HepG2 (cell line): ENCODE results near the gene ANO9. TPM values are rescaled to one million over a fixed set of nuclear protein-coding genes. Genes with fewer than 3 reads are reported as not detected.
A peak's percentile ranks its signal among the peaks of the same experiment; 100 is the strongest.

Experiments
- BRCA1 ChIP-seq: sonication (generic); formaldehyde crosslinking; IDR thresholded peaks from 2 replicates; pipeline ENCODE4 v1.4.0; 2020; ENCODE audit warnings: missing genetic modification reagents
- IKZF5 ChIP-seq: IDR thresholded peaks from 2 replicates; pipeline ENCODE4 v1.6.1; 2018; ENCODE audit warnings: missing genetic modification reagents, mild to moderate bottlenecking, missing compliant biosample characterization
- KDM5A ChIP-seq: fragments of 200-600 bp; sonication (generic); IDR thresholded peaks from 2 replicates; pipeline ENCODE4 v1.7.0; 2018; ENCODE audit warnings: antibody characterized with exemption, mild to moderate bottlenecking, low read length, borderline replicate concordance
- RFXAP ChIP-seq: sonication (generic); formaldehyde crosslinking; IDR thresholded peaks from 2 replicates; pipeline ENCODE4 v1.4.0; 2020; ENCODE audit warnings: missing genetic modification reagents, borderline replicate concordance
- ZBTB21 ChIP-seq: sonication (generic); formaldehyde crosslinking; IDR thresholded peaks from 2 replicates; pipeline ENCODE4 v1.4.0; 2020; ENCODE audit warnings: missing genetic modification reagents
- ZKSCAN5 ChIP-seq: sonication (generic); formaldehyde crosslinking; IDR thresholded peaks from 2 replicates; pipeline ENCODE4 v1.5.1; 2020; ENCODE audit warnings: mild to moderate bottlenecking, missing genetic modification reagents
- ZNF142 ChIP-seq: sonication (generic); formaldehyde crosslinking; IDR thresholded peaks from 2 replicates; pipeline ENCODE4 v1.4.0; 2020; ENCODE audit warnings: missing genetic modification reagents
- ZNF274 ChIP-seq: sonication (generic); formaldehyde crosslinking; IDR thresholded peaks from 2 replicates; pipeline ENCODE4 v1.5.1; 2020; ENCODE audit warnings: mild to moderate bottlenecking, missing genetic modification reagents
- ZNF276 ChIP-seq: sonication (generic); formaldehyde crosslinking; IDR thresholded peaks from 2 replicates; pipeline ENCODE4 v1.4.0; 2020; ENCODE audit warnings: mild to moderate bottlenecking, low read depth, missing genetic modification reagents
- ZNF501 ChIP-seq: sonication (generic); formaldehyde crosslinking; IDR thresholded peaks from 2 replicates; pipeline ENCODE4 v1.5.1; 2020; ENCODE audit warnings: mild to moderate bottlenecking, moderate library complexity, missing genetic modification reagents
- polyA plus RNA-seq, 8 experiments: library from polyadenylated mRNA; depleted of rRNA in 3 of 8; stranded (reverse) in 7 of 8; unstranded in 1 of 8; fragments of >200 nt; fragmentation: Illumina TruSeq in 4 of 8; extraction: Trizol in 4 of 8; gene quantifications; 2 replicates each; pipeline versions ENCODE4 v1.2.1 to v1.2.3, GENCODE V29; 2011 to 2016; ENCODE audit warnings: low read depth in 4 of 8, missing spikeins in 1 of 8, mixed read lengths in 1 of 8; ENCODE audit not compliant: insufficient read depth in 1 of 8
- total RNA-seq, 5 experiments: library from RNA; depleted of rRNA; stranded (reverse); fragments of >200 nt; fragmentation: Illumina TruSeq; extraction: Trizol; gene quantifications; 2 replicates each; pipeline ENCODE4 v1.2.3, GENCODE V29; 2016; ENCODE audit warnings: low read depth in 1 of 5
- TF ChIP-seq, protein P1 (sequence below): sonication (generic); formaldehyde crosslinking; IDR thresholded peaks from one replicate; pipeline ENCODE4 v1.5.1; 2020; ENCODE audit warnings: mild to moderate bottlenecking, missing genetic modification reagents; ENCODE audit errors: not compliant biosample characterization

ANO9 gene
- total and polyA plus RNA-seq, 2 of the 13 experiments (the other 11 are each of a cell fraction or from before 2014, with no cell fraction given): 8.9 to 14.3 TPM

DNA sequence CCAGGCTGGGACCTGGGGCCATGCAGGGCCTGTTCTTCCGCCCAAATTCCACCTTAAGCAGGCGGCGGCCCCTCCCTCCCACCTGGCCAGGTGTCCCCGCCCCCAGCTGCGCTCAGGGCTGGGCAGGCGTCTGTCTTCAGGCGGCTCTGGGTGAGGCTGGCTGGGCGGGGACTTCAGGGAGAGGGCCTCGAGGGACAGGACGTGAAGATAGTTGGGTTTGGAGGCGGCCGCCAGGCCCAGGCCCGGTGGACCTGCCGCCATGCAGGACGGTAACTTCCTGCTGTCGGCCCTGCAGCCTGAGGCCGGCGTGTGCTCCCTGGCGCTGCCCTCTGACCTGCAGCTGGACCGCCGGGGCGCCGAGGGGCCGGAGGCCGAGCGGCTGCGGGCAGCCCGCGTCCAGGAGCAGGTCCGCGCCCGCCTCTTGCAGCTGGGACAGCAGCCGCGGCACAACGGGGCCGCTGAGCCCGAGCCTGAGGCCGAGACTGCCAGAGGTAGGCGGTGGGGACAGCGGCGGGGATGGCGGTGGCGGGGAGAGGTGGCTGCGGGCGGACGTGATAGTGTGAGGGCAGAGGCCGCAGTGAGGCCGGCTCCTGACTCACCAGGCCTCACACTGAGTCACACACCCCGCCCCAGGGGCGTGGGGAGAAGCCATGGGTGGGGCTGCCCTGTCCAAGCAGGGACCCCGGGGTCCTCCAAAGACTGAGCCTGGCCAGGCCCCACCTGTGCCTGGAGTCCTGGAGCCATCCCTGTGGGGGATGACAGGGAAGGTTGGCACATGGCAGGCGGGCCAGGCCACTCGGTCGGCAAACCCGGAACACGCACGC, 47.6 kb downstream of the ANO9 start, which contains the start of gene PKP3 (continued):
- TF ChIP-seq, protein P1, sequence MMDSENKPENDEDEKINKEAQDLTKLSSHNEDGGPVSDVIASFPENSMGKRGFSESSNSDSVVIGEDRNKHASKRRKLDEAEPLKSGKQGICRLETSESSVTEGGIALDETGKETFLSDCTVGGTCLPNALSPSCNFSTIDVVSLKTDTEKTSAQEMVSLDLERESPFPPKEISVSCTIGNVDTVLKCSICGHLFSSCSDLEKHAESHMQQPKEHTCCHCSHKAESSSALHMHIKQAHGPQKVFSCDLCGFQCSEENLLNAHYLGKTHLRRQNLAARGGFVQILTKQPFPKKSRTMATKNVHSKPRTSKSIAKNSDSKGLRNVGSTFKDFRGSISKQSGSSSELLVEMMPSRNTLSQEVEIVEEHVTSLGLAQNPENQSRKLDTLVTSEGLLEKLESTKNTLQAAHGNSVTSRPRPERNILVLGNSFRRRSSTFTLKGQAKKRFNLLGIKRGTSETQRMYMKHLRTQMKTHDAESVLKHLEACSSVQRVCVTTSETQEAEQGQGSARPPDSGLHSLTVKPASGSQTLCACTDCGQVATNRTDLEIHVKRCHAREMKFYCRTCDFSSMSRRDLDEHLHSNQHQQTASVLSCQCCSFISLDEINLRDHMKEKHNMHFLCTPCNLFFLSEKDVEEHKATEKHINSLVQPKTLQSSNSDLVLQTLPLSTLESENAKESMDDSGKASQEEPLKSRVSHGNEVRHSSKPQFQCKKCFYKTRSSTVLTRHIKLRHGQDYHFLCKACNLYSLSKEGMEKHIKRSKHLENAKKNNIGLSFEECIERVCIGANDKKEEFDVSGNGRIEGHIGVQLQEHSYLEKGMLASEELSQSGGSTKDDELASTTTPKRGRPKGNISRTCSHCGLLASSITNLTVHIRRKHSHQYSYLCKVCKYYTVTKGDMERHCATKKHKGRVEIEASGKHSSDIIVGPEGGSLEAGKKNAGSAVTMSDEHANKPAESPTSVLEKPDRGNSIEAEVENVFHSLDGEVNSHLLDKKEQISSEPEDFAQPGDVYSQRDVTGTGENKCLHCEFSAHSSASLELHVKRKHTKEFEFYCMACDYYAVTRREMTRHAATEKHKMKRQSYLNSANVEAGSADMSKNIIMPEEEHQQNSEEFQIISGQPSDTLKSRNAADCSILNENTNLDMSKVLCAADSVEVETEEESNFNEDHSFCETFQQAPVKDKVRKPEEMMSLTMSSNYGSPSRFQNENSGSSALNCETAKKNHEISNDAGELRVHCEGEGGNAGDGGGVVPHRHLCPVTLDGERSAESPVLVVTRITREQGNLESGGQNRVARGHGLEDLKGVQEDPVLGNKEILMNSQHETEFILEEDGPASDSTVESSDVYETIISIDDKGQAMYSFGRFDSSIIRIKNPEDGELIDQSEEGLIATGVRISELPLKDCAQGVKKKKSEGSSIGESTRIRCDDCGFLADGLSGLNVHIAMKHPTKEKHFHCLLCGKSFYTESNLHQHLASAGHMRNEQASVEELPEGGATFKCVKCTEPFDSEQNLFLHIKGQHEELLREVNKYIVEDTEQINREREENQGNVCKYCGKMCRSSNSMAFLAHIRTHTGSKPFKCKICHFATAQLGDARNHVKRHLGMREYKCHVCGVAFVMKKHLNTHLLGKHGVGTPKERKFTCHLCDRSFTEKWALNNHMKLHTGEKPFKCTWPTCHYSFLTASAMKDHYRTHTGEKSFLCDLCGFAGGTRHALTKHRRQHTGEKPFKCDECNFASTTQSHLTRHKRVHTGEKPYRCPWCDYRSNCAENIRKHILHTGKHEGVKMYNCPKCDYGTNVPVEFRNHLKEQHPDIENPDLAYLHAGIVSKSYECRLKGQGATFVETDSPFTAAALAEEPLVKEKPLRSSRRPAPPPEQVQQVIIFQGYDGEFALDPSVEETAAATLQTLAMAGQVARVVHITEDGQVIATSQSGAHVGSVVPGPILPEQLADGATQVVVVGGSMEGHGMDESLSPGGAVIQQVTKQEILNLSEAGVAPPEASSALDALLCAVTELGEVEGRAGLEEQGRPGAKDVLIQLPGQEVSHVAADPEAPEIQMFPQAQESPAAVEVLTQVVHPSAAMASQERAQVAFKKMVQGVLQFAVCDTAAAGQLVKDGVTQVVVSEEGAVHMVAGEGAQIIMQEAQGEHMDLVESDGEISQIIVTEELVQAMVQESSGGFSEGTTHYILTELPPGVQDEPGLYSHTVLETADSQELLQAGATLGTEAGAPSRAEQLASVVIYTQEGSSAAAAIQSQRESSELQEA: no peak
- TF ChIP-seq ZNF276: peak; percentile 99
- no peak for TF ChIP-seq RFXAP (CRISPR knock-in tag)
- no peak for TF ChIP-seq IKZF5 (CRISPR knock-in tag)
- no peak for TF ChIP-seq ZNF142
- TF ChIP-seq BRCA1: no peak
- peak; percentile 33; the same call in 1 of the 2 replicates for TF ChIP-seq ZNF274 (CRISPR knock-in tag)
- no peak for TF ChIP-seq ZBTB21
- no peak for TF ChIP-seq ZKSCAN5 (CRISPR knock-in tag)
- no peak for TF ChIP-seq KDM5A
- no peak; the same call in 1 of the 2 replicates for TF ChIP-seq ZNF501 (CRISPR knock-in tag)
